ENCODE measurements around the gene EDNRA.

DNA sequence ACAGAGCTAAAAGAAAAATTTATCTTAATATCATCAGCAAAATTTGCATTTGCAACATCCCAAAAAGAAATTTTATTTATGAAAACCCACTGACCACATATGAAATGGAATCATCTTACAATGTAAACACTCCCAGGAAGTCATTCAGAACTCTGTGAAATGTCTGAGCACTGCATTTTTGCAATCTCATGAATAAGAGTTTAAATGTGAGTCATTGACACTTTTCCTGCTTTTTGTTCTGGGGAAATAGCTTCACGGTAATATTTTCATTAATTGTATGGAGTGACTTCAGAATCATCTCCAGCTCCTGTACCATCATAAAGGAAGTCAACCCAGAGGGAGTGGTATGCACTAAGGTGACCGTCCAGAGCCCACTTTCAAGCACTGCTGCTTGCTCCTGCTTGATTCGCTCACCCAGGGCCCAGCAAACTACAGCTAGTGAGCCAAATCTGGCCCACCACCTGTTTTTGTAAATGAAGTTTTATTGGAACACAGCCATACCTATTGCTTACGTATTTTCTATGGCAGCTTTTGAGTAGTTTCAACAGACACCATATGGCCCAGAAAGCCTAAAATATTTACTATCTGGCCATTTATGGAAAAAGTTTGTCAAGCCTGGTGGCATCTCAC, 17.2 kb downstream of the EDNRA start:
- TF ChIP-seq CTCF (IDR thresholded peaks at IDR 0.05) (no peak), ZFX (IDR thresholded peaks at IDR 0.05; ENCODE audit: borderline replicate concordance) (no peak)
